Pons (tissue), 1 donor: ENCODE results near the gene DNAH7.

Source experiments
- DNase-seq: peaks from one replicate; pipeline ENCODE4 v3.0.0-alpha.2; 2016; ENCODE audit warnings: low spot score

DNAH7 gene

DNA sequence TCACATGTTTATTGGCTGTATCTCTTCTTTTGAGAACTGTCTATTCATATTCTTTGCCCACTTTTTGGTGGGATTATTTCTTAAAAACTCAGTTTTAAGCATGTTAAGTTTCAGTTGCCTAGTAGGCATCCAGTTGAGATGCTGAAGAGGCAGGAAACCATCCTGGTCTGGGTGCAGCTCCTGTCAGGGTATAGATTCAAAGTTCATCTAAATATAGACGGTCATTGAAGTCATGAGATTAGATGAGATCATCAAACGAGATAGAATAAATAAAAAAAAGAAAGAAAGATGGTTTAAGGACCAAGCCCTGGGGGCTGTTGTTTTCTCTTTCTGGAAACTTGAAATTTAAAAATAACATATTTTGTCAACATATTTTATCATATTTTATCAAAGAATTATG lies 9.2 kb upstream of the DNAH7 start:
- DNase-seq = no peak

DNA sequence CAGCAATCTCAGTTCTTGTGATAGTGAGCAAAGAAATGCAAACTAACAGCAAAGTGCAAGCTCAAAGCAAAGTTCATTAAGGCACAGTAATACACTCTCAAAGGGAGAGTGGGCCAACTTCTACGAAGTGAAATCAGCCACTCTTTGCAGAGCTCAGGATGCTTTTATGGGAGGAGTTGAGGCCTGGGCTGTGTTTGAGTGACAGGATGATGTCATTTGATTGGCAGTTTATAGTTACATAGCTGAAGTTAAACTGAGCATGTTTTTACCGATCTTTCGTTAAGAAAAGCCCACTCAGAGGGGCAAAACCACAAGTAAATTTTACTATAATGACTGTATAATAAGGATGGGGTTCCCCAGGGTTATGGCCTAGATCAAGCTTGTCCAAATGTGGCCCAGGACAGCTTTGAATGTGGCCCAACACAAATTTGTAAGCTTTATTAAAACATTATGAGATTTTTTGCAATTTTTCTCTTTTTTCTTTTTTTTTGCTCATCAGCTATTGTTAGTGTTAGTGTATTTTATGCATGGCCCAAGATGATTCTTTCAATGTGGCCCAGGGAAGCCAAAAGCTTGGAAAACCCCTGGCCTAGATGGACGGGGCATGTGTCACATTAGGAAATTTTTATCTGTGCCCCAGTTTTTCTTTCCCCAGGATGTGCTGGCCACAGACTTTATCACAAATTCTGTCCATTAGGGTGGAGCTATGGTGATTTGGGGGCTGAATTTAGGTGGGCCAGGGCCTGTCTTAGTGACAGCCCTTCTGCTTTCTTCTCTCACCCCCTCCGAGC lies 8.3 kb upstream of the DNAH7 start:
- no peak for DNase-seq

DNA sequence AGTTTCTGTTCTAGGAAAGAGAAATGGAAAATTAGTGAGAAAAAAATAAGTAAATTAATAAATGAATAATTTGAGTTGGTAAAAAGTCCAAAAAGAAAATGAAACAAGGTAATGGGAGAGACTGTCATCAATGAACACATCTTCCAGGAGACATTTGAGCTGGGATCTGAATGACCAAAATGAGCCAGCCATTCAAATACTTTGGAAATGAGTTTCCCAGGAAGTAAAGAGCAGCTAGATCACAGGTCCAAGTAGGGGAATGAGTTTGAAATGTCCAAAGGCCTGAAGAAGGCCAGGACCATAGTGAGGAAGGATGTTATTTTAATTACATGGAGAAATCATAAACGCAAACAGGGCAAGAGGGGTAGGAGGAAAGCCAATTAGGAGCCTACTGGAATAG lies 6.6 kb upstream of the DNAH7 start:
- no peak for DNase-seq

DNA sequence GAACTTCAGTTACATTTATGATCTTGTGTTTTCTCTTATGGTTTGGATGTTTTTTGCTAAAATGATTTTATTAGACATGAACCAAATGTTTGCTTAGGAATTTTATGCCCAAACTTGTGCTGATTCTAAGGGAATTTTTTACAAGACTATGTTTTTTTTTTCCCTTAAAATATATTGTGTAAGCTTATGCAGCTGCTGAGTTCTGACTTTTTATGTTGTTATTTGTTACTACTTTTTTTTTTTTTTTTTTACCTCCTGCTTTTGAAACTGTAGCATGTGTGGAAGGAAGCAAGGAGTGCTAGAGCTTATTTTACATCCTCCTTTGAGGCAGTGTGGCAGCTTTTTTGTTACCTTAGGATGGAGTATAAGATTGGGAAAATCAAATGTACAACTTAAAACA lies 6.0 kb upstream of the DNAH7 start:
- DNase-seq = no peak

DNA sequence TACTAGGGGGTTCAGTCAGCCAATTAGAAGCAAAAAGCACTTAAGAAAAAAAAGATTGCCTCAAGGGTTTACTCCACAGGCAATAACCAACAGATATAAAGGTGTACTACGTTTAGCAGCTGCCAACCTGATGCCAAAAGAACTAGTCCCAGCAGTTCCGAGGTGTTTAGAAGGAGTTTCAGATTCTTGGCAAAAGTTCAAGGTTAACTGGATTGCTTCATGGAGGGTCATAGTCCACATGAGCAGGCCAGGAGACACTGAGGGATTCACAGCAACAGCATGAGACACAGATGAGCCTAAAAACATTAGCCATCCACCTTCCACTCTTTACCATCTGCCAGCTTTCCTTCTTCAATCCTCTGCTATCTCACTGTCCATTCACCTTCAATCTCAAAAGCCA lies 4.9 kb upstream of the DNAH7 start:
- no peak for DNase-seq

DNA sequence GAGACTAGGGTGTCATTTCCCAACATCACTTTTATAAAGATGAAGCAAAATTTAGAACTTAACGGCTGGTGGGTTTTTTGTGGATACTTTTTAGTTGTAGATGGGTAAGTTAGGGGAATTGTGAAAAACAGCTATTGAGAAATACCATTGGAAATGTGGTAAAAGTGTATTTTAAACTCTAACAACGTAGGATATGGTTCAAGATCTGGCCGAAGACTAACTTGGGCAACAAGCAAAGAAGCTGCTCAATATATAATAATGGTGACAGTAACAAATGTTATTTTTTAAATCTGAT lies 1.6 kb downstream of the DNAH7 start:
- no peak for DNase-seq

DNA sequence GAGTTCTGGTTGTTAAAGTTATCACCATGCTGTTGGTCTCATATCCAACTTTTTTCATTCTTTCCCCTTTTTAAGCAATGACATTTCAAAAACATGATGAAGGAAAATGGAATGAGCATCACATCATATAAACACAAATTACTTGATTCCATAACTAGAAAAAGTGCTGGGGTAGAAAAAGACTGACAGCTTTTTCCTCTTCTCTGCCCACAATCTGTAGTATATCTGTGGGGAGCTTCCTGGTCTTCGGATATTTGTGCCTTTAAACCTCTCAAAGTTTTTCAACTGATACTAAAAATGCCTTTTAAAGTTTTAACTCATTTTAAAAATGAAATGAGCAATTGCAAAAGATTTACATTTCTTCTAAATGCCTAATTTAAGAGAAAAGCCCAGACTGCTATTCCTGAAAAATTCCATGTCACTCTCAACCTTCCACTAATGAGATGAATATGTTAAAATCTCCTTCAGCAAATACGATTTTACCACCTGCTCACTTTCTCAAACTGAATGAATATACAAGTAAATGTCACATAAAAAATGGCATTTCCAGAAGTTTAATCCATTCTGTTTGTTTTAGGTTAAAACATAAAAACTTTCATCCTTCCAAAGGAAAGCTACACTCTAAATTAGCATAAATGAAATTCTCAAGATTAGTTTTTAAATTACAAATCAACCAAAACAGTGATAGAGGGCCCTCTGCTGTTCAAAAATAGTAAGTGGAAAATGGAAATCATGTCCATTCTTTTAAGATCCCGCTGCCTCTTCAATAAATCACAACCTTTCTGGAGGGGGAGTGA lies 2.1 kb downstream of the DNAH7 start:
- DNase-seq = peak; percentile 48

DNA sequence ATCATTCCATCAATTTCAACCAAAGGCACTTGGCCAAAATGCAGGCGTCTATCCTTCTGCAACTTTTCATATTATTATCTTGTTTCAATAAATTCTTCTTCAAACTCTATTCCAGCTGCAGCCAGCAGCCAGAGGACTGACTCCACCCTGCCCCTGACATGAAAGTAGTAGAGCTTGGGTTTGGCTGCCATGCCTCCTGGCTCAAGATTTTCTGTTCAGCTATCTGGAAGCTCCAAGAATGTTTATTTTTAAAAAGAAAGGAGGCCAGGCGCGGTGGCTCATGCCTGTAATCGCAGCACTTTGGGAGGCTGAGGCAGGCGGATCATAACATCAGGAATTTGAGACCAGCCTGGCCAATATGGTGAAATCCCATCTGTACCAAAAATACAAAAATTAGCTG lies 4.9 kb downstream of the DNAH7 start:
- DNase-seq = no peak

DNA sequence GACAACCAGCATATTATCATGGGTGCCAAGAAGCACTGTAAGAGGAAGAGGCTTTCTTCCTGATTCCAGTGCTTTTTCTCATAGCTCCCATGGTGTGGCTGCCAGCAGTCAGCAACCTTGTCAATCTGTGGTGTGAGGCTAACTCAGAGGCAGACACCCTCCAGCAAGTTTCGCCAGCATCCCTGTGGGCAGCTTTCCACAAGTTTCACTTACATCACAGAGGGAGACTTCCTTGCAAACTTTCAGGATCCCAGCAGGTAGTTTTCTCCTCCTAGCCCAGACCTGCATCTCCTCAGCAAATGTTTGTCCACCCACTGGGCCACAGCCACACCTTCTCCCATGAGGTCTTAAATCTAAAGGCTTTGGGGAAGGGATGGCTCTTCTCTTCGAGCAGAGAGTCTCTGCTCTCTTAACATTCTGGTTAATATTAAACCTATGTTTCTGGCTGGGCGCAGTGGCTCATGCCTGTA lies 9.1 kb downstream of the DNAH7 start:
- DNase-seq = no peak

DNA sequence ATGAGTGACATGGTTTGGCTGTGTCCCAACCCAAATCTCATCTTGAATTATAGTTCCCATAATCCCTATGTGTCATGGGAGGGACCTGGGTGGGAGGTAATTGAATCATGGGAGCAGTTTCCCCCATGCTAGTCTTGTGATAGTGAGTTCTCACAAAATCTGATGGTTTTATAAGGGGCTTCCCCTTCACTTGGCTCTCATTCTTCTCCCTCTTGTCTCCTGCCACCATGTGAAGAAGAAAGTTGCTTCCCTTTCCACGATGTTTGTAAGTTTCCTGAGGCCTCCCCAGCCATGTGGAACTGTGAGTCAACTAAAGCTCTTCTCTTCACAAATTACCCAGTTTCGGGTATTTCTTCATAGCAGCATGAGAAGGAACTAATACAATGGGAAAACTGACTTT lies 14.0 kb downstream of the DNAH7 start:
- DNase-seq = no peak

DNA sequence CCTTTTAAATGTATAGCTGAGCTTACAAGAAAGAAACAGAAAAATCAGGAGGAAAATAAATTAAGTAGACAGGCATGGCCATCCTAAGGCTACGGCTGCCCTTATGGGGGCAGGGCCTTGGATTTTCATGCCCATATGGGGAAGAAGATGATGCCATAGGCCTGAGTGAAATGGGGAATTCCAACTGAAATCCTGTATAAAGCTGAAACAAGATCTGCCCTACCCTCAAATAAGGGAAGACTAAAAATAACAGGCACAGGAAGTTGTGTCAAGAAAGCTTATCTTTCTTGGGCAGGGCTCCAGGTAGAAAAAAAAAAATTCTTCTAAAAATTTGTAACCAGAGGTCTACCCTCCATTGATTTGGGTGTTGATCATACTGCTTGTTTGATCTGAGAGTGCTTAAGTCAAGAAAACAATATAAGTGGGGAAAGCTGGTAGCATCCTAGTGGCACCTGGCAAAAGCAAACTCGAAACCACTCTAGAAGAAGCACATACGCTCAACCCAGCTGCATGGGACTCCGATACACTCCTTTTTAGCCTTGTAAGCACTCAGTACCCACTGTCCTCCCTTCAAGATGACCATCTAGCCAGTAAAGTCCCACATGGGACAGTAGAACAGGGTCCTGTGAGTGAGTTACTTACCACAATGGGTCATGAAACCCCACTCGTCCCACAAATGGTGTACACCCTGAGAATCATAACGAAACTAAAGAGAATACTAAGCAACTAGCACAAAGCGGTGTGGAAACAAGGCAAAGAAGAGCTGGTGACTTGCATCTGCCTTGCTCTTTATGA lies 22.3 kb downstream of the DNAH7 start:
- DNase-seq = no peak

DNA sequence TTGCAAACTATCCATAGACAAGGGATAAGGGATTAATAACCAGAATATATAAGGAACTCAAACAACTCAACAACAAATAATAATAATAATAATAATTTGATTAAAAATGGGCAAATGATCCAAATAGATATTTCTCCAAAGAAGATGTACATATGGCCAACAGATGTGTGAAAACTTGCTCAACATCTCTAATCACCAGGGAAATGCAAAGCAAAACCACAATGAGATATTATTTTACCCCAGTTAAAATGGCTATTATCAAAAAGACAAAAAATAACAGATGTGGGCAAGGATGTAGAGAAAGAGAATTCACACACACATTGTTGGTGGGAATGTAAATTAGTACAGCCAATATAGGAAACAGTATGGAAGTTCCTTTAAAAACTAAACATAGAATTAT lies 26.9 kb downstream of the DNAH7 start:
- no peak for DNase-seq

DNA sequence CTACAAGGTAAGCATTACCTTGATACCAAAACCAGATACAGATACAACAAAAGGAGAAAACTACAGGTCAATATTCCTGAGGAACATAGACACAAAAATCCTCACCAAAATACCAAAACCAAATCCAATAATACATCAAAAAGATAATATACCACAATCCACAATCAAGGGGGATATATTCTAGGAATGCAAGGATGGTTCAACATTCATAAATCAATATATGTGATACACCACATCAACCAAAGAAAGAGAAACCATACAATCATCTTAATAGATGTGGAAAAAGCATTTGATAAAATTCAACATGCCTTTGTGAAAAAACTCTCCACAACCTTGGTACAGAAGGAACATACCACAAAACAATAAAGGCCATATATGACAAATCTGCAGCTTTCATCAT lies 28.4 kb downstream of the DNAH7 start:
- no peak for DNase-seq

DNA sequence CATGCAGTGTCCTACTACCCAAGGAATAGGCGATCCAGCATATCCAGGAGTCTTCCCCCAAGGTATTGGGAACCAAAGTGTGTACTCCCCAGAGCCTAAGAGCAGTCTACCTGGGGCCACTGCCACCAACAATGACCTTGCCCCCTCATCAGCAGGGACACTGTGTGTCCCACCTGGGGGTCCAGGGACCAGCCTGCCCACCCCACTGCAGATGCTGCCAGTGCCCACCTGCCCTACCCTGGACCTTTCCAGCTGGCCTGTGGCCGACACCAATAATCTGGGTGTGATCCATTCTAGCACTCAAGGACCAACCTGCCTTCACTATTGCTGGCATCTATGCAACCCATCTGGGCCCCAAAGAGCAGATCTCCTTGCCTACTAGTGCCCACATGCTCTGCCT lies 32.2 kb downstream of the DNAH7 start:
- no peak for DNase-seq

DNA sequence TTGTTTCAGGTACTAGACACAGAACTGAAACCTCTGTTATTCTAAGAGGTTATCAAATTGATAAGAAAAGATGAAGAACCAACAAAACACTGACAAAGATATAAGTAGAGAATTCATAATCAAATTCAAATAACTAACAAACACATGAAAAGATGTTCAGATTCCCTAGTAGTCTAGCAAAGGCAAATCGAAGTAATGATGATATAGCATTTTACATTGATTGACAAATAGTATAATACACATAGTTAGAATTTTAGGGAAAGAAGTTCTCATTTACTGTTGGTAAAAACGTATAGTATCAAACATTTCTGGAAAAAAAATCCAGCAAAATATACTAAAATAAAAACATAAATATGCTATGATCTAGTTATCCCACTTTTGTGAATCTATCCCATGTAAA lies 50.6 kb downstream of the DNAH7 start:
- DNase-seq = no peak

DNA sequence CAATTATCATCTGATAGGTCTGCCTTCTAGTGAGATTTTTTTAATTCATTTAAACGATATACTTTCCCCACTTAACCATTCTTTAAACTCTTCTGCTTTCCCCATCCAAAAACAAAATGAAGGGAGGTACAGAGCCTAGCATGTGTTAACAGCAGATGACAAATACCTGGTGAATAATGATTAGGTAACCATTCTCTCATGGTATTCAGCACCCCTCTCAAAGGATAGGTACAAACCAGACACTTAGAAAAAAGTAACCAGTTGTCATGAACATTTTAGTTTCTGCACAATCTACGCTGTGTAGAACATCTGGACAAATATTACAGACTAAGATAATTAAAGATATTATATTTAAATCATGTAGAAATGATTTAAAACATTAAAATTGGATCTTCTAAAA lies 56.3 kb downstream of the DNAH7 start:
- DNase-seq = no peak

DNA sequence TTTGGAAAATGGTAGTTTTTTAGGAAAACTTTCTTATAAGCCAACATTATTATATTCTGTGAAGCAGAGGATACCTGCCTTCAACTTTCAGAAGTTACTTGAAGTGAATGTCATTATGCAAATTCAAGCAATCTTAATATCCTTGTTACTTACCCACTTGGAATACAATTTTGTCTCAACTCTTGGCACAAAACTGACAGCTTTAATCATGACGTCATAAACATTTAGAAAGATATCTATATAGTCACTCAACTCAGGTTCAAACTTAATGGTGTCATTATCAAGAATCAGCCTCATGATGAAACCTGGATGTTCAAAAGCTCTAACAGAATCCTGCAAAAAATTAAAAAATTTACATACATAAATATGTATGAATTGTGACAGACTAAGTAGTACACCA lies 68.1 kb downstream of the DNAH7 start:
- no peak for DNase-seq

DNA sequence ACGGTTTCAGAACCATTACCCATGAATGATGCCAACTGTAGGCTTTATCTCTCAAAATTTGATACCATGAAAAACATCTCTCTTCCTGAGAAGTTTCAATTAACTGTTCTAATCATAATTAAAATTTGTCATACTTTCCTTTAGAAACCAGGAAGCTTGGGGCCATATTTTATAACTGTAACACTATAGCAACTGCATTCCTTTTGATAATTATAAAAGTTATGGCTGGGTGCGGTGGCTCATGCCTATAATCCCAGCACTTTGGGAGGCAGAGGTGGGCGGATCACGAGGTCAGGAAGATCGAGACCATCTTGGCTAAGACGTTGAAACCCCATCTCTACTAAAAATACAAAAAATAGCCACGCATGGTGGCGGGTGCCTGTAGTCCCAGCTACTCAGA lies 70.6 kb downstream of the DNAH7 start:
- DNase-seq = no peak

DNA sequence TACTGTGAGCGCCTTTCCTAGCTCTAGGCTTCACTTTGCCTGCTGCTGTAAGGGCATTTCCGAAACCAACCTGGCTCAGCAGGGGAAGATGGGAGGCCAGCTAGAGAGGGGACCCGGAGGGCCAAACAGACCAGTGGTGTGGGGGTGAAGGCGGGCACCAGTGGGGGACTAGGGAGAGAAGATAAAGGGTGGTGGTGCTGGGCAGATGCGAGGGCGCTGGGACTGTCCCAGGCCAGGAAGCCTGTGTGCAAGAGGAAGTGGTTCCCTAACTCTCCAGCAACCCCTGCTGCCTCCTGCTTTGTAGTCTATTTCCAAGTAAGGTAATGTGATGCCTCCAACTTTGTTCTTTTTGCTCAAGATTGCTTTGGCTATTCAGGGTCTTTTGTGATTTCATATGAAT lies 73.1 kb downstream of the DNAH7 start:
- DNase-seq = no peak

DNA sequence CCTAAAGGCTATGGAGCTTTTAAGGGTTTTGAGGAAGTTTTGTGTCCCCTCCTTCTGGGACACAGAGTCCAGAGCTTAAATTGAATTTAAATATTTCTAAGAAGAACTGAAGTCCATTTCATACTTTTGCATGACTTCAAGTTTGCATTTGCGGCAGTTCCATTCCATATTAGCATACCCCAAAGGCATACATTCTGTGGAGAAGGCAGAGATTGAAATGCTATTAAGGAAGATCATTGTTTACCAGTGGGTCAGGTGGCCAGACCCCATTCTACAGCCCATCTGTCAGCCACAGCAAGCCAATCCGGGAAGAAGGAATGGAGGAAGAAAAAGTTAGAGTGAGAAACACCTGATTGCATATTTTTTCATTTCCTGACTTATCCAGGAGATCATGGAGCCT lies 75.0 kb downstream of the DNAH7 start:
- DNase-seq = no peak

DNA sequence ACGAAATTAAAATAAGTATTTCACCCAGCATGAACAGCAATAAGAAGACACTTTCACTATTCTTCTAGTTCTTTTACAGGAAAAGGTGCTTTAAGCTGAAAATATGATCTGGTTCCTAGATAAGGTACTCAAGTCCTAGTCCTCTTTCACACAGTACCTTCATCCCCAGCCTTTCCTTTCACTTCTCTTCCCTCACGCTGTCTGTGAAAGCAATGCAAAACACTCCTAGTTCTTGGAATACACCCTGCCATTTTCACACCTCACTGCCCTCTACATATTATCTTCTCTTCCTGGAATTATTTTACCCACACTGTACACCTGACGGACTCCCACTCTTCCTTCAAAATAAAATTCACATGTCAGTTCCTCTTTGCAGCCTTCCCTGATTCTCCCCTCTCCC lies 82.9 kb downstream of the DNAH7 start:
- DNase-seq = no peak

DNA sequence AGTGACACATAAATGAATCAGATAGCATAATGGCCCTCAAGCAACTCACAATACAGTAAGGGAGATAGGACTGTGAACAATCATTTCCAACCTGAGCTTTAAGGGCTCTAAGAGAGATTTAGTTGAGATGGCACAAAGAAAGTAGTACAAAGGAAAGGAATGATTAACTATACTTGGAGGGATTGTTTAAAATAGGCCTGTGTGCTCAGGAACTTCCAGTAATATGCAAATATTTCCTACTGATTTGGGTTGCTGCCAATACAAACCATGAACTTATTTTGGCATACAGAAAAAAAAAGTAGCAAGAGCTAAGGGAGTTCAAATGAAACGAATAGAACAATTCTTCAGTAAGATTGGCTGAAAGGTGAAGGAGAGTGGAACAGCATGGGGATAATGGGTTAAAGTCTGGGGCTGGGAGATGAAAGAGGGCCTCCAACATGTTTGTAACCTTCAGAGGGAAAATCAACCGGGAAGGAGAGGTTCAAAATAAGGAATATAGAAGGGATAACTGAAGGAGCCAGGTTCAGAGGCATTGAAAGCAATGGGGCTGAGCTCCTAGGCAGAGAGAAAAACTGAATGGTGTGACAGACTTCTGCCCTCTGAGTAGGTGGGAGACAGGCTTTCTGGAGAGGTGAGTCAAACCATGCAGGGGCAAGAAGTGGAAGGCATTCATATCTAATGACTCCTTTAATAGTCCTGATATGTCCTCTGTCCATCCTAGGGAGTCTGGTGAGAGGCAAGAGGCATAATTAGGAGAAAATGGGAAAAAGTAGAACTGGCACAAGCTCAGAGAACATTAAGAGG lies 83.5 kb downstream of the DNAH7 start:
- no peak for DNase-seq
